Mesenchymal stem cell (in vitro differentiated cells and primary cell): Measurements from ENCODE around the gene GRK1.

Source experiments
- DNase-seq: peaks from one replicate; pipeline ENCODE4 v3.0.0-alpha.2; 2013
- H2AFZ ChIP-seq: one replicate; pipeline ENCODE4 v1.6.1; 2013; ENCODE audit warnings: low read depth, mild to moderate bottlenecking, control low read depth, inconsistent platforms, low read length, moderate library complexity
- H2AK5ac ChIP-seq: 2 replicates; pipeline ENCODE4 v1.6.1; 2013; ENCODE audit warnings: low read length, moderate library complexity, mild to moderate bottlenecking, inconsistent platforms; ENCODE audit not compliant: severe bottlenecking
- H2BK120ac ChIP-seq: one replicate; pipeline ENCODE4 v1.6.1; 2013; ENCODE audit warnings: low read depth, mild to moderate bottlenecking, inconsistent platforms, low read length, moderate library complexity
- H2BK12ac ChIP-seq, 2 experiments: one replicate each; pipeline ENCODE4 v1.6.1; 2013; ENCODE audit warnings: inconsistent platforms in 2 of 2, low read length in 2 of 2, mild to moderate bottlenecking in 2 of 2, moderate library complexity in 2 of 2, control low read depth in 1 of 2
- H2BK15ac ChIP-seq: one replicate; pipeline ENCODE4 v1.6.1; 2013; ENCODE audit warnings: mild to moderate bottlenecking, low read depth, inconsistent platforms; ENCODE audit not compliant: poor library complexity, severe bottlenecking
- H2BK5ac ChIP-seq: 2 replicates; pipeline ENCODE4 v1.6.1; 2013; ENCODE audit warnings: low read depth, mild to moderate bottlenecking, low read length, control low read depth, inconsistent platforms; ENCODE audit not compliant: poor library complexity, severe bottlenecking
- H3K14ac ChIP-seq, 2 experiments: one replicate each; pipeline ENCODE4 v1.6.1; 2013; ENCODE audit warnings: inconsistent platforms in 2 of 2, low read length in 2 of 2, control low read depth in 1 of 2, mild to moderate bottlenecking in 1 of 2, moderate library complexity in 1 of 2
- H3K18ac ChIP-seq, 2 experiments: one replicate each; pipeline ENCODE4 v1.6.1; 2013; ENCODE audit warnings: inconsistent platforms in 2 of 2, low read length in 2 of 2, control low read depth in 1 of 2, low read depth in 1 of 2, mild to moderate bottlenecking in 1 of 2
- H3K23ac ChIP-seq, 2 experiments: one replicate each; pipeline ENCODE4 v1.6.1; 2013; ENCODE audit warnings: inconsistent platforms in 2 of 2, low read length in 2 of 2, mild to moderate bottlenecking in 2 of 2, moderate library complexity in 2 of 2, control low read depth in 1 of 2
- H3K27ac ChIP-seq: 2 replicates; pipeline ENCODE4 v1.5.1; 2013; ENCODE audit warnings: mild to moderate bottlenecking, moderate library complexity, low read length, control low read depth, inconsistent platforms; ENCODE audit not compliant: poor library complexity, severe bottlenecking
- H3K27me3 ChIP-seq, 2 experiments: 2 replicates each; pipeline versions ENCODE4 v1.6.1 to v1.7.0; 2013; ENCODE audit warnings: low read length in 2 of 2, mild to moderate bottlenecking in 2 of 2, moderate library complexity in 2 of 2, control low read depth in 1 of 2, inconsistent platforms in 1 of 2; ENCODE audit not compliant: control insufficient read depth in 1 of 2, insufficient read depth in 1 of 2
- H3K36me3 ChIP-seq, 2 experiments: 2 replicates each; pipeline versions ENCODE4 v1.6.1 to v1.7.0; 2013; ENCODE audit warnings: low read length in 2 of 2, control low read depth in 1 of 2, inconsistent platforms in 1 of 2, low read depth in 1 of 2, mild to moderate bottlenecking in 1 of 2; ENCODE audit not compliant: insufficient read depth in 2 of 2, control insufficient read depth in 1 of 2
- H3K4ac ChIP-seq, 2 experiments: one replicate each; pipeline ENCODE4 v1.6.1; 2013; ENCODE audit warnings: inconsistent platforms in 2 of 2, low read length in 2 of 2, mild to moderate bottlenecking in 2 of 2, moderate library complexity in 2 of 2, control low read depth in 1 of 2, low read depth in 1 of 2
- H3K4me1 ChIP-seq: 2 replicates; pipeline ENCODE4 v1.6.1; 2013; ENCODE audit warnings: low read depth, low read length, control low read depth; ENCODE audit not compliant: control insufficient read depth, insufficient read depth
- H3K4me2 ChIP-seq: 2 replicates; pipeline ENCODE4 v1.6.1; 2013; ENCODE audit warnings: low read length, mild to moderate bottlenecking, inconsistent platforms; ENCODE audit not compliant: poor library complexity, severe bottlenecking
- H3K4me3 ChIP-seq, 2 experiments: 2 replicates each; pipeline versions ENCODE4 v1.5.1 to v1.7.0; 2013; ENCODE audit warnings: low read length in 2 of 2, mild to moderate bottlenecking in 2 of 2, control low read depth in 1 of 2, low read depth in 1 of 2; ENCODE audit not compliant: insufficient read depth in 1 of 2
- H3K79me1 ChIP-seq: replicated peaks from 2 replicates; pipeline ENCODE4 v1.6.1; 2013; ENCODE audit warnings: mild to moderate bottlenecking, control low read depth, low read length, inconsistent platforms; ENCODE audit not compliant: poor library complexity, severe bottlenecking
- H3K9ac ChIP-seq: 2 replicates; pipeline ENCODE4 v1.7.0; 2013; ENCODE audit warnings: mild to moderate bottlenecking, low read length, moderate library complexity
- H3K9me3 ChIP-seq: 2 replicates; pipeline ENCODE4 v1.7.0; 2013; ENCODE audit warnings: mild to moderate bottlenecking, low read length; ENCODE audit not compliant: control insufficient read depth
- H4K8ac ChIP-seq: one replicate; pipeline ENCODE4 v1.6.1; 2013; ENCODE audit warnings: inconsistent platforms, mild to moderate bottlenecking, low read length, moderate library complexity
- H4K91ac ChIP-seq: one replicate; pipeline ENCODE4 v1.6.1; 2013; ENCODE audit warnings: mild to moderate bottlenecking, low read length, inconsistent platforms
- WGBS: methylation state at CpG from one replicate; pipeline ENCODE4 v1.1.7; 2013; ENCODE audit warnings: mixed read lengths; 5-methylcytosine and 5-hydroxymethylcytosine counted together

The GRK1 gene

DNA sequence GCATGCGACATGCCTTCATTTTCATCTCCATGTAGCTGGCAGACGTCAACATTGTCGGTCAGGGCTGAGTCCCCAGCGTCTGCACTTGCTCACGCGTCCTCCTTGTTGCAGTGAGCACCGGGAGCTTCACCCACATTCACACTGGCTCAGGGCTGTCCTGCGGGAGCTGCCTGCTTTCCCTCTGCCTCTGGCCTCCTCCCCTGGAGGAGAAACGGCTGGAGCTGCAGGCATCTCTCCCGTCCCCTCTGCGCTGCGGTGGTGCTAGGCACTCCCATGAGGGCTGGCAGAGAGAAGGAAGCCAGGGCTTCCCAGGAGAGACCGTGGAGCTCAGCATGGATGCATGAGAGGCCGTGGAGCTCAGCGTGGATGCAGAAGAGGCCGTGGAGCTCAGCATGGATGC lies 73.6 kb downstream of the GRK1 start:
- H2BK120ac ChIP-seq, result no peak overlapping the region
- H4K91ac ChIP-seq, result no peak overlapping the region
- no peaks in the 10 kb centered on the region for H3K36me3 ChIP-seq
- H4K8ac ChIP-seq, result no peak overlapping the region
- no peak for DNase-seq
- no peak overlapping the region for H3K14ac ChIP-seq
- H2AK5ac ChIP-seq, result no peak overlapping the region
- no peak overlapping the region for H3K18ac ChIP-seq
- no peak overlapping the region for H2BK5ac ChIP-seq
- no peak overlapping the region for H2BK12ac ChIP-seq
- H3K4ac ChIP-seq, result no peak overlapping the region
- no peak overlapping the region for H3K4me2 ChIP-seq
- peaks cover 7% of the 10 kb centered on the region for H3K4me1 ChIP-seq
- H3K79me1 ChIP-seq, result no peaks in the 10 kb centered on the region
- H3K4me3 ChIP-seq, result no peak overlapping the region
- no peak overlapping the region for H2AFZ ChIP-seq
- no peak overlapping the region for H3K27ac ChIP-seq
- H3K9ac ChIP-seq, result no peak overlapping the region
- H3K23ac ChIP-seq, result no peak overlapping the region
- peaks cover 13 to 60% of the 10 kb centered on the region in 2 experiments for H3K27me3 ChIP-seq
- WGBS, result 82% methylated on average over 16 of the region's 16 CpGs
- H2BK15ac ChIP-seq, result no peak overlapping the region
- H3K9me3 ChIP-seq, result no peaks in the 10 kb centered on the region

GRCh38 chr13:113741191-113741668 lies 74.2 kb downstream of the GRK1 start:
- DNase-seq, result no peak
- no peaks in the 10 kb centered on the region for H3K36me3 ChIP-seq
- no peaks in the 10 kb centered on the region for H3K9me3 ChIP-seq
- no peak overlapping the region for H2BK120ac ChIP-seq
- H3K4me1 ChIP-seq, result peaks cover 7% of the 10 kb centered on the region
- no peak overlapping the region for H3K14ac ChIP-seq
- H3K4me3 ChIP-seq, result no peak overlapping the region
- no peak overlapping the region for H3K9ac ChIP-seq
- H4K8ac ChIP-seq, result no peak overlapping the region
- no peak overlapping the region for H2BK15ac ChIP-seq
- H3K18ac ChIP-seq, result no peak overlapping the region
- no peak overlapping the region for H2BK12ac ChIP-seq
- no peak overlapping the region for H3K27ac ChIP-seq
- H3K4ac ChIP-seq, result no peak overlapping the region
- H2BK5ac ChIP-seq, result no peak overlapping the region
- no peak overlapping the region for H2AFZ ChIP-seq
- no peak overlapping the region for H4K91ac ChIP-seq
- H3K4me2 ChIP-seq, result no peak overlapping the region
- H3K23ac ChIP-seq, result no peak overlapping the region
- H3K79me1 ChIP-seq, result no peaks in the 10 kb centered on the region
- no peak overlapping the region for H2AK5ac ChIP-seq
- peaks cover 13 to 55% of the 10 kb centered on the region in 2 experiments for H3K27me3 ChIP-seq
- 89% methylated on average over 11 of the region's 15 CpGs for WGBS

- Histone ChIP-seq H3K23ac (no peak overlapping the region), H2AK5ac (no peak overlapping the region), H3K27ac (no peak overlapping the region), H2AFZ (no peak overlapping the region), H3K9me3 (no peaks in the 10 kb centered on the region), H2BK15ac (no peak overlapping the region), H3K79me1 (no peaks in the 10 kb centered on the region), H3K36me3 (no peaks in the 10 kb centered on the region), H3K27me3 (peaks cover 10 to 47% of the 10 kb centered on the region in 2 experiments), H3K4me3 (no peak overlapping the region), H3K4ac (no peak overlapping the region), H2BK5ac (no peak overlapping the region), H4K8ac (no peak overlapping the region), H3K4me2 (no peak overlapping the region), H3K14ac (no peak overlapping the region), H2BK12ac (no peak overlapping the region), H2BK120ac (no peak overlapping the region), H4K91ac (no peak overlapping the region), H3K18ac (no peak overlapping the region), H3K9ac (peak overlapping the region; percentile 23), H3K4me1 (peaks cover 7% of the 10 kb centered on the region)
- peak; percentile 19 for DNase-seq
- 74% methylated on average over 14 of the region's 15 CpGs for WGBS
These were observed 75.0 kb downstream of the GRK1 start for GRCh38 chr13:113742000-113742441.

DNA sequence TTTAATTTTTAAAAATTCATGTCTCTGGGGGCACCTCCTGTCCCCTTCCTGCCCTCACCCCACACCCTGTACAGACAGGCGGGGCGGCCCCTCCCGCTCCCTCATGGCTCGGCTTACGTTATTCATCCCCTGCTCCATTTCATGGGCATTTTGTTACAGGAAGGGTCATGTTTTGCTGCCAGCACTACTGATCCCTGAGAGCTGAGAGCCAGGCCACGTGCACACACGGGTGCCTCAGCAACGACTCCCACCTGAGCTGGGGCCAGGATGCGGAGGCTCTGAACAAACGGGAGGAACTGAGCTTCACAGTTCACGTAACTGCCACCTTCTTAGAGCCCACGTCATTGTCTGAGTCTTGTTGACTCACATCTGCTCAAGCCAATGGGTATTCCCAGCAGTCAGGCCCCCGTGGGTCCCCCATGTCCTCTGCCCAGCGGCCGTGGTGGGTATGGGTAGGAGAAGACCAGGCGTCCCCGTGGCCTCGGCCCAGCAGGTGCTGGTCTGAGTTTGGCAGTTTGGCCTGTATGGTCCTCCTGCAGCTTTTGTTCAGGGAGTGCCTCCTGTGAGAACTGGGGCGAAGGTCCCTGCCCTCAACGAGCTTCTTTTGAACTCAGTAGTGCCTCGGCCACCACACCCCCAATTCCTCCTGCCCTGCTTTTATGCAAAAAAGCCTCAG lies 75.6 kb downstream of the GRK1 start:
- peaks cover 10 to 48% of the 10 kb centered on the region in 2 experiments for H3K27me3 ChIP-seq
- H3K9me3 ChIP-seq, result no peaks in the 10 kb centered on the region
- H3K4me3 ChIP-seq, result no peak overlapping the region
- H3K14ac ChIP-seq, result no peak overlapping the region
- H3K9ac ChIP-seq, result peak overlapping the region; percentile 23
- no peak overlapping the region for H2BK5ac ChIP-seq
- no peak overlapping the region for H2BK15ac ChIP-seq
- no peak overlapping the region for H3K23ac ChIP-seq
- no peaks in the 10 kb centered on the region for H3K79me1 ChIP-seq
- H2BK120ac ChIP-seq, result no peak overlapping the region
- no peak overlapping the region for H2BK12ac ChIP-seq
- H2AK5ac ChIP-seq, result no peak overlapping the region
- no peak overlapping the region for H3K4ac ChIP-seq
- WGBS, result 89% methylated on average over 21 of the region's 21 CpGs
- H4K8ac ChIP-seq, result peak overlapping the region; percentile 19
- H3K18ac ChIP-seq, result no peak overlapping the region
- H3K4me1 ChIP-seq, result peaks cover 7% of the 10 kb centered on the region
- DNase-seq, result no peak
- no peak overlapping the region for H4K91ac ChIP-seq
- H2AFZ ChIP-seq, result no peak overlapping the region
- no peak overlapping the region for H3K4me2 ChIP-seq
- no peak overlapping the region for H3K27ac ChIP-seq
- H3K36me3 ChIP-seq, result no peaks in the 10 kb centered on the region
